Type B pancreatic cell (in vitro differentiated cells): ENCODE results near the gene PRKCQ. TPM values are rescaled to one million over a fixed set of nuclear protein-coding genes. Genes with fewer than 3 reads are reported as not detected.

Source experiments
- DNase-seq: peaks from one replicate; pipeline ENCODE4 v3.0.0; 2021; ENCODE audit warnings: mixed read lengths; ENCODE audit not compliant: unreplicated experiment; ENCODE audit errors: extremely low spot score
- H3K27ac Mint-ChIP-seq: 2 replicates; pipeline ENCODE4 v1.8.0; 2021; ENCODE audit warnings: mild to moderate bottlenecking, mixed read lengths
- H3K27me3 Mint-ChIP-seq: 2 replicates; pipeline ENCODE4 v1.8.0; 2021; ENCODE audit warnings: mixed read lengths
- H3K36me3 Mint-ChIP-seq: 2 replicates; pipeline ENCODE4 v1.8.0; 2021; ENCODE audit warnings: mixed read lengths
- H3K4me1 Mint-ChIP-seq: one replicate; pipeline ENCODE4 v1.8.0; 2021; ENCODE audit warnings: mixed read lengths; ENCODE audit not compliant: unreplicated experiment
- H3K4me3 Mint-ChIP-seq: 2 replicates; pipeline ENCODE4 v1.8.0; 2021; ENCODE audit warnings: mild to moderate bottlenecking, mixed read lengths
- H3K9me3 Mint-ChIP-seq: 2 replicates; pipeline ENCODE4 v1.8.0; 2021; ENCODE audit warnings: mixed read lengths
- CTCF ChIP-seq: fragments of 200-600 bp; sonication (generic); conservative IDR thresholded peaks from 2 replicates; pipeline ENCODE4 v1.5.0; 2021; ENCODE audit warnings: antibody characterized with exemption, mild to moderate bottlenecking
- total RNA-seq: library from RNA; stranded (reverse); gene quantifications from 2 replicates; pipeline ENCODE4 v1.2.1, GENCODE V29; 2021; ENCODE audit warnings: low replicate concordance

The PRKCQ gene
- total RNA-seq, 1 donor from 2014 or later, result 2.0 TPM

- Mint-ChIP-seq H3K9me3 (no peaks in the 10 kb centered on the region), H3K4me1 (no peaks in the 10 kb centered on the region), H3K4me3 (no peak overlapping the region), H3K27ac (no peak overlapping the region), H3K36me3 (no peaks in the 10 kb centered on the region), H3K27me3 (peaks cover 36% of the 10 kb centered on the region)
- no peak for DNase-seq
- TF ChIP-seq CTCF, result no peak
Observed at GRCh38 chr10:6567884-6568283, 12.2 kb downstream of the PRKCQ start.

- Mint-ChIP-seq H3K9me3 (no peaks in the 10 kb centered on the region), H3K27me3 (peaks cover 36% of the 10 kb centered on the region), H3K27ac (no peak overlapping the region), H3K4me1 (no peaks in the 10 kb centered on the region), H3K4me3 (no peak overlapping the region), H3K36me3 (no peaks in the 10 kb centered on the region)
- no peak for TF ChIP-seq CTCF
- DNase-seq, result no peak
Observed at GRCh38 chr10:6567203-6567703, 12.8 kb downstream of the PRKCQ start.

GRCh38 chr10:6565588-6565987, 14.5 kb downstream of the PRKCQ start:
- H3K36me3 Mint-ChIP-seq, result no peaks in the 10 kb centered on the region
- H3K27ac Mint-ChIP-seq, result no peak overlapping the region
- no peak overlapping the region for H3K4me3 Mint-ChIP-seq
- no peaks in the 10 kb centered on the region for H3K4me1 Mint-ChIP-seq
- no peak for TF ChIP-seq CTCF
- H3K9me3 Mint-ChIP-seq, result no peaks in the 10 kb centered on the region
- DNase-seq, result no peak
- H3K27me3 Mint-ChIP-seq, result peaks cover 35% of the 10 kb centered on the region

GRCh38 chr10:6564367-6564766, 15.7 kb downstream of the PRKCQ start:
- Mint-ChIP-seq H3K27me3 (peaks cover 26% of the 10 kb centered on the region), H3K4me1 (no peaks in the 10 kb centered on the region), H3K4me3 (no peak overlapping the region), H3K9me3 (no peaks in the 10 kb centered on the region), H3K27ac (no peak overlapping the region), H3K36me3 (no peaks in the 10 kb centered on the region)
- no peak for DNase-seq
- no peak for TF ChIP-seq CTCF

- DNase-seq, result no peak
- H3K27ac Mint-ChIP-seq, result no peak overlapping the region
- H3K27me3 Mint-ChIP-seq, result peaks cover 22% of the 10 kb centered on the region
- H3K4me3 Mint-ChIP-seq, result no peak overlapping the region
- TF ChIP-seq CTCF, result no peak
- H3K4me1 Mint-ChIP-seq, result no peaks in the 10 kb centered on the region
- H3K9me3 Mint-ChIP-seq, result no peaks in the 10 kb centered on the region
- H3K36me3 Mint-ChIP-seq, result no peaks in the 10 kb centered on the region
Observed at GRCh38 chr10:6563731-6564130, 16.3 kb downstream of the PRKCQ start.

GRCh38 chr10:6563075-6563474, 17.0 kb downstream of the PRKCQ start:
- Mint-ChIP-seq H3K9me3 (no peaks in the 10 kb centered on the region), H3K27me3 (peaks cover 22% of the 10 kb centered on the region), H3K27ac (no peak overlapping the region), H3K4me3 (no peak overlapping the region), H3K36me3 (no peaks in the 10 kb centered on the region), H3K4me1 (no peaks in the 10 kb centered on the region)
- DNase-seq, result no peak
- no peak for TF ChIP-seq CTCF
